Measurements from ENCODE around the gene ADH5.
A peak's percentile ranks its signal among the peaks of the same experiment; 100 is the strongest.
"Not testable (repeated sequence)": the region's sequence is repeated elsewhere in the genome, so short reads cannot be mapped to it uniquely, and the experiment has no call there.

Gene ADH5

GRCh38 chr4:99088481-99089365, at the start of gene ADH5:
TSS of gene ADH5 (minus strand) at chr4:99088788. CDS start at chr4:99088700, 88 bp downstream.
- peak within 1 kb of the TSS; percentile 95 for H3K4me3 Mint-ChIP-seq
- H3K4me1 Mint-ChIP-seq (ENCODE audit: low read depth): peaks cover 45% of the 10 kb centered on the region
- H3K27me3 Mint-ChIP-seq: no peaks in the 10 kb centered on the region
- peaks cover 21% of the 10 kb centered on the region for H3K36me3 Mint-ChIP-seq (ENCODE audit: low read depth)
- H3K27ac Mint-ChIP-seq: peak within 1 kb of the TSS; percentile 97
- H3K9me3 Mint-ChIP-seq: no peaks in the 10 kb centered on the region

- Mint-ChIP-seq H3K4me3 (no peak overlapping the region), H3K9me3 (no peaks in the 10 kb centered on the region), H3K27me3 (no peaks in the 10 kb centered on the region), H3K36me3 (ENCODE audit: low read depth) (no peaks in the 10 kb centered on the region), H3K27ac (no peak overlapping the region), H3K4me1 (ENCODE audit: low read depth) (no peaks in the 10 kb centered on the region)
These were observed 47.7 kb upstream of the ADH5 start for GRCh38 chr4:99136329-99136728.

- Mint-ChIP-seq H3K27ac (no peak overlapping the region), H3K4me1 (ENCODE audit: low read depth) (no peaks in the 10 kb centered on the region), H3K36me3 (ENCODE audit: low read depth) (no peaks in the 10 kb centered on the region), H3K9me3 (no peaks in the 10 kb centered on the region), H3K27me3 (no peaks in the 10 kb centered on the region), H3K4me3 (no peak overlapping the region)
These were observed 47.1 kb upstream of the ADH5 start for GRCh38 chr4:99135541-99136162.

- Mint-ChIP-seq H3K4me3 (no peak overlapping the region), H3K9me3 (no peaks in the 10 kb centered on the region), H3K36me3 (ENCODE audit: low read depth) (no peaks in the 10 kb centered on the region), H3K27ac (no peak overlapping the region), H3K27me3 (no peaks in the 10 kb centered on the region), H3K4me1 (ENCODE audit: low read depth) (no peaks in the 10 kb centered on the region)
These were observed 46.0 kb upstream of the ADH5 start for GRCh38 chr4:99134586-99134985.

GRCh38 chr4:99131378-99131777, 42.8 kb upstream of the ADH5 start:
- Mint-ChIP-seq H3K9me3 (no peaks in the 10 kb centered on the region), H3K27ac (no peak overlapping the region), H3K4me1 (ENCODE audit: low read depth) (no peaks in the 10 kb centered on the region), H3K4me3 (no peak overlapping the region), H3K27me3 (no peaks in the 10 kb centered on the region), H3K36me3 (ENCODE audit: low read depth) (no peaks in the 10 kb centered on the region)

- no peak overlapping the region for H3K27ac Mint-ChIP-seq
- no peaks in the 10 kb centered on the region for H3K4me1 Mint-ChIP-seq (ENCODE audit: low read depth)
- H3K9me3 Mint-ChIP-seq: no peaks in the 10 kb centered on the region
- no peak overlapping the region for H3K4me3 Mint-ChIP-seq
- peaks cover 4% of the 10 kb centered on the region for H3K27me3 Mint-ChIP-seq
- H3K36me3 Mint-ChIP-seq (ENCODE audit: low read depth): no peaks in the 10 kb centered on the region
These were observed 37.8 kb upstream of the ADH5 start for GRCh38 chr4:99126376-99126775.

GRCh38 chr4:99121008-99121407, 32.4 kb upstream of the ADH5 start:
- peaks cover 4% of the 10 kb centered on the region for H3K27me3 Mint-ChIP-seq
- H3K36me3 Mint-ChIP-seq (ENCODE audit: low read depth): no peaks in the 10 kb centered on the region
- H3K27ac Mint-ChIP-seq: no peak overlapping the region
- H3K4me1 Mint-ChIP-seq (ENCODE audit: low read depth): no peaks in the 10 kb centered on the region
- H3K4me3 Mint-ChIP-seq: no peak overlapping the region
- no peaks in the 10 kb centered on the region for H3K9me3 Mint-ChIP-seq

GRCh38 chr4:99120501-99120900, 31.9 kb upstream of the ADH5 start:
- no peak overlapping the region for H3K4me3 Mint-ChIP-seq
- H3K9me3 Mint-ChIP-seq: no peaks in the 10 kb centered on the region
- H3K36me3 Mint-ChIP-seq (ENCODE audit: low read depth): no peaks in the 10 kb centered on the region
- H3K27me3 Mint-ChIP-seq: no peaks in the 10 kb centered on the region
- no peaks in the 10 kb centered on the region for H3K4me1 Mint-ChIP-seq (ENCODE audit: low read depth)
- H3K27ac Mint-ChIP-seq: no peak overlapping the region

GRCh38 chr4:99117876-99118693, 29.5 kb upstream of the ADH5 start:
- no peaks in the 10 kb centered on the region for H3K9me3 Mint-ChIP-seq
- H3K27ac Mint-ChIP-seq: no peak overlapping the region
- H3K4me1 Mint-ChIP-seq (ENCODE audit: low read depth): no peaks in the 10 kb centered on the region
- H3K27me3 Mint-ChIP-seq: no peaks in the 10 kb centered on the region
- no peaks in the 10 kb centered on the region for H3K36me3 Mint-ChIP-seq (ENCODE audit: low read depth)
- H3K4me3 Mint-ChIP-seq: no peak overlapping the region

GRCh38 chr4:99117122-99117841, 28.7 kb upstream of the ADH5 start:
- not testable (repeated sequence) for H3K27me3 Mint-ChIP-seq; H3K27ac Mint-ChIP-seq; H3K9me3 Mint-ChIP-seq; H3K4me3 Mint-ChIP-seq; H3K4me1 Mint-ChIP-seq (ENCODE audit: low read depth); H3K36me3 Mint-ChIP-seq (ENCODE audit: low read depth)

GRCh38 chr4:99109286-99109685, 20.7 kb upstream of the ADH5 start:
- H3K36me3 Mint-ChIP-seq (ENCODE audit: low read depth); H3K4me1 Mint-ChIP-seq (ENCODE audit: low read depth); H3K9me3 Mint-ChIP-seq; H3K27me3 Mint-ChIP-seq; H3K27ac Mint-ChIP-seq; H3K4me3 Mint-ChIP-seq: not testable (repeated sequence)

GRCh38 chr4:99104153-99104552, 15.6 kb upstream of the ADH5 start:
- H3K9me3 Mint-ChIP-seq: no peaks in the 10 kb centered on the region
- no peaks in the 10 kb centered on the region for H3K36me3 Mint-ChIP-seq (ENCODE audit: low read depth)
- no peaks in the 10 kb centered on the region for H3K27me3 Mint-ChIP-seq
- no peak overlapping the region for H3K4me3 Mint-ChIP-seq
- H3K4me1 Mint-ChIP-seq (ENCODE audit: low read depth): no peaks in the 10 kb centered on the region
- no peak overlapping the region for H3K27ac Mint-ChIP-seq

- Mint-ChIP-seq H3K4me1 (ENCODE audit: low read depth) (no peaks in the 10 kb centered on the region), H3K4me3 (no peak overlapping the region), H3K27ac (no peak overlapping the region), H3K27me3 (peaks cover 3% of the 10 kb centered on the region), H3K36me3 (ENCODE audit: low read depth) (no peaks in the 10 kb centered on the region), H3K9me3 (no peaks in the 10 kb centered on the region)
These were observed 14.6 kb upstream of the ADH5 start for GRCh38 chr4:99103166-99103565.

- Mint-ChIP-seq H3K27ac (no peak overlapping the region), H3K4me3 (no peak overlapping the region), H3K9me3 (no peaks in the 10 kb centered on the region), H3K4me1 (ENCODE audit: low read depth) (no peaks in the 10 kb centered on the region), H3K27me3 (peaks cover 3% of the 10 kb centered on the region), H3K36me3 (ENCODE audit: low read depth) (no peaks in the 10 kb centered on the region)
These were observed 14.0 kb upstream of the ADH5 start for GRCh38 chr4:99102634-99103033.
